IPS-18c (cell line): ENCODE data around the gene ECM2.
"Not testable (repeated sequence)": the region's sequence is repeated elsewhere in the genome, so short reads cannot be mapped to it uniquely, and the experiment has no call there.

Source experiments
- H3K4me3 ChIP-seq: 2 replicates; pipeline ENCODE4 v1.7.0; 2013; ENCODE audit warnings: low read depth, mild to moderate bottlenecking, low read length, moderate library complexity; ENCODE audit not compliant: insufficient read depth
- H3K9me3 ChIP-seq: one replicate; pipeline ENCODE4 v1.6.1; 2013; ENCODE audit warnings: mild to moderate bottlenecking, low read length, moderate library complexity; ENCODE audit not compliant: control insufficient read depth, insufficient read depth

Gene ECM2

GRCh38 chr9:92535940-92536850 lies at the start of gene ECM2:
TSS of gene ECM2 (minus strand) at chr9:92535990. CDS start at chr9:92522866, 13,124 bp downstream.
- H3K4me3 ChIP-seq: no peak within 1 kb of the TSS
- H3K9me3 ChIP-seq: no peaks in the 10 kb centered on the region

- Histone ChIP-seq H3K9me3 (peaks cover 2% of the 10 kb centered on the region), H3K4me3 (no peak overlapping the region)
Observed at GRCh38 chr9:92576175-92576574, 40.4 kb upstream of the ECM2 start.

- not testable (repeated sequence) for H3K4me3 ChIP-seq, H3K9me3 ChIP-seq
Observed at GRCh38 chr9:92573612-92574011, 37.8 kb upstream of the ECM2 start.

GRCh38 chr9:92571871-92572270 lies 36.1 kb upstream of the ECM2 start:
- H3K9me3 ChIP-seq, H3K4me3 ChIP-seq: not testable (repeated sequence)

GRCh38 chr9:92564982-92565381 lies 29.2 kb upstream of the ECM2 start:
- H3K9me3 ChIP-seq: no peaks in the 10 kb centered on the region
- H3K4me3 ChIP-seq: no peak overlapping the region

- no peak overlapping the region for H3K4me3 ChIP-seq
- H3K9me3 ChIP-seq: no peaks in the 10 kb centered on the region
Observed at GRCh38 chr9:92564504-92564903, 28.7 kb upstream of the ECM2 start.

- H3K4me3 ChIP-seq: no peak overlapping the region
- no peaks in the 10 kb centered on the region for H3K9me3 ChIP-seq
Observed at GRCh38 chr9:92563116-92564100, 27.6 kb upstream of the ECM2 start.

GRCh38 chr9:92562461-92562967 lies 26.7 kb upstream of the ECM2 start:
- Histone ChIP-seq H3K4me3 (no peak overlapping the region), H3K9me3 (no peaks in the 10 kb centered on the region)

GRCh38 chr9:92561374-92562330 lies 25.9 kb upstream of the ECM2 start:
- Histone ChIP-seq H3K4me3 (no peak overlapping the region), H3K9me3 (no peaks in the 10 kb centered on the region)

GRCh38 chr9:92558612-92559374 lies 23.0 kb upstream of the ECM2 start:
- no peaks in the 10 kb centered on the region for H3K9me3 ChIP-seq
- H3K4me3 ChIP-seq: no peak overlapping the region

GRCh38 chr9:92550765-92551164 lies 15.0 kb upstream of the ECM2 start:
- no peaks in the 10 kb centered on the region for H3K9me3 ChIP-seq
- H3K4me3 ChIP-seq: no peak overlapping the region

GRCh38 chr9:92547356-92547755 lies 11.6 kb upstream of the ECM2 start:
- Histone ChIP-seq H3K9me3 (no peaks in the 10 kb centered on the region), H3K4me3 (no peak overlapping the region)

- no peaks in the 10 kb centered on the region for H3K9me3 ChIP-seq
Observed at GRCh38 chr9:92545002-92545510, 9.3 kb upstream of the ECM2 start.

GRCh38 chr9:92543972-92544371 lies 8.2 kb upstream of the ECM2 start:
- Histone ChIP-seq H3K4me3 (no peak overlapping the region), H3K9me3 (no peaks in the 10 kb centered on the region)

More at GRCh38 chr9:92545002-92545510, 9.3 kb upstream of the ECM2 start:
- H3K4me3 ChIP-seq: no peak overlapping the region

GRCh38 chr9:92538541-92538940 lies 2.8 kb upstream of the ECM2 start:
- no peaks in the 10 kb centered on the region for H3K9me3 ChIP-seq
- no peak overlapping the region for H3K4me3 ChIP-seq

GRCh38 chr9:92534674-92535073 lies 1.1 kb downstream of the ECM2 start:
- no peak overlapping the region for H3K4me3 ChIP-seq

More at GRCh38 chr9:92534674-92535073, 1.1 kb downstream of the ECM2 start:
- no peaks in the 10 kb centered on the region for H3K9me3 ChIP-seq
